Heart left ventricle (tissue), 16 donors: ENCODE results near the gene PTPN1. TPM values are rescaled to one million over a fixed set of nuclear protein-coding genes. Genes with fewer than 3 reads are reported as not detected.
"Not testable (repeated sequence)": the region's sequence is repeated elsewhere in the genome, so short reads cannot be mapped to it uniquely, and the experiment has no call there.

Source experiments
- ATAC-seq, 4 donors: fragments of 200-7000 bp; cut with Tn5 transposase; one replicate each; pipeline ENCODE4 v1.9.1; 2020 to 2022; ENCODE audit warnings: moderate library complexity in 4 of 4, mild to moderate bottlenecking in 3 of 4, moderate number of reproducible peaks in 1 of 4
- DNase-seq, 5 donors: peaks; one replicate each; pipeline ENCODE4 v3.0.0-alpha.2; 2020
- H3K27ac ChIP-seq, 12 donors: fragments of 200-600 bp; sonication (generic) in 4 of 12; one replicate each; pipeline versions ENCODE4 v1.5.0 to v1.8.0; 2016 to 2022; ENCODE audit warnings: mild to moderate bottlenecking in 2 of 12
- H3K27me3 ChIP-seq, 9 donors: fragments of 200-600 bp; sonication (generic) in 2 of 9; one replicate each; pipeline versions ENCODE4 v1.5.1 to v1.8.0; 2016 to 2022; ENCODE audit warnings: mild to moderate bottlenecking in 3 of 9
- H3K36me3 ChIP-seq, 9 donors: fragments of 200-600 bp; sonication (generic) in 2 of 9; one replicate each; pipeline versions ENCODE4 v1.5.0 to v1.8.0; 2018 to 2022; ENCODE audit warnings: mild to moderate bottlenecking in 2 of 9
- H3K4me1 ChIP-seq, 12 donors: fragments of 200-600 bp; sonication (generic) in 4 of 12; one replicate each; pipeline versions ENCODE4 v1.5.0 to v1.8.0; 2016 to 2022; ENCODE audit warnings: mild to moderate bottlenecking in 3 of 12
- H3K4me3 ChIP-seq, 12 donors: fragments of 200-600 bp; sonication (generic) in 4 of 12; one replicate each; pipeline versions ENCODE4 v1.5.0 to v1.8.0; 2017 to 2022; ENCODE audit warnings: mild to moderate bottlenecking in 9 of 12, moderate library complexity in 4 of 12
- H3K9me3 ChIP-seq, 12 donors: fragments of 200-600 bp; sonication (generic) in 4 of 12; one replicate each; pipeline versions ENCODE4 v1.5.0 to v1.8.0; 2016 to 2022; ENCODE audit warnings: mild to moderate bottlenecking in 1 of 12
- CTCF ChIP-seq, 12 donors: fragments of 200-600 bp; sonication (generic) in 4 of 12; IDR thresholded peaks; one replicate each; pipeline versions ENCODE4 v1.5.0 to v1.8.0; 2018 to 2022; ENCODE audit warnings: antibody characterized with exemption in 12 of 12, mild to moderate bottlenecking in 5 of 12
- POLR2A ChIP-seq, 2 donors: fragments of 450-650 bp; IDR thresholded peaks; one replicate each; pipeline ENCODE4 v1.6.1; 2017; ENCODE audit warnings: antibody characterized with exemption in 2 of 2, mild to moderate bottlenecking in 2 of 2, moderate library complexity in 2 of 2
- WGBS, 4 donors: extraction: QIAGEN DNeasy Blood & Tissue Kit in 2 of 4; methylation state at CpG; one replicate each; pipeline versions ENCODE4 v1.1.5 to v1.1.7; 2013 to 2018; 5-methylcytosine and 5-hydroxymethylcytosine counted together
- intact Hi-C, 10 donors: fragments of 100-400 bp; cut with DNase I; formaldehyde crosslinking; loops; one replicate each; pipeline versions ENCODE4 v1.11.1 to v1.14.2; 2022
- polyA plus RNA-seq, 2 donors: library from polyadenylated mRNA; stranded (reverse); fragments of 200-250 nt; gene quantifications; one replicate each; pipeline ENCODE4 v1.2.3, GENCODE V29; 2013
- total RNA-seq, 9 donors: library from RNA; depleted of rRNA in 2 of 9; stranded (reverse); fragments of >200 nt in 2 of 9; fragmentation: NEBNext Ultra II Directional in 3 of 9; extraction: Animal tissue kit (Norgen Biotek cat#: 25700) in 3 of 9; gene quantifications; one replicate each; pipeline versions ENCODE4 v1.1.0 to v1.2.4, GENCODE V29; 2016 to 2023
- donor health status: ischemic (EF 13 %, LVEDD 7.1; RV severe dilation, severe dysfunction).
- donor health status: healthy with polysubstance abuse.
- donor health status: DM: no; HTN: yes; CAD: no.
- donor health status: DM: no; HTN: no; CAD: no.
- donor health status: ischemic (EF 25% LVEDD 6.9; RV normal size, moderate dysfunction).
- donor health status: ischemic (EF 25% LVEDD 5.7; RV mildly dilated, moderate dysfunction).
- donor health status: healthy.
- donor health status: DM: yes; HTN: yes; CAD: no.
- donor health status: ischemic (EF 35%, LVEDD 5.7; RV mildly dilated, moderate dysfunction).
- donor health status: nonischemic (EF 11% LVEDD 7.7; RV severe dilation, severe dysfunction).
- donor health status: DM: yes; HTN: yes; CAD: no.
- donor health status: PGD.
- donor health status: ischemic (EF 29% LVEDD 5.4; RV normal size, mild dysfunction).
- donor health status: nonischemic (EF 23%, LVEDD 6.1; RV moderate dilation, normal function).

Gene PTPN1
- total and polyA plus RNA-seq, 11 donors: 18.5 to 93.8 (median 32.0) TPM

DNA sequence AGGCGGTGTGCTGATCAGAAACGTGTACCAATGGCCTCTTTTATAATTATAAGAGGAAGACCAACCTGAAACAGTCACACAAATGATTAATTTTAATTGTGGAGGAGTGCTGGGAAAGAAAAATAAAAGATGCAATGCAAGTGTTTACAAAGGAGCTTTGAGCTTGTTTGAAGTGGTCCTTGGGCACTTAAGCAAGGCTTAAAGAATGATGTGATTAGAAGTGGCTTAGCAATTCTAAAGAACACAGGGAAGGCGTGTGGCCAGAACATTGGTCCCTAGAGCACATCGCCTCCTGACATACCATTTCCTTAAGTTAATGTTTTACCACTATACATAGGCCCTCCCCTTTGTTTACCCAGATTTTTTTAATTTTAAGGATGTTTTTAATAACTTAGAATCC, 26.1 kb downstream of the PTPN1 start:
- Histone ChIP-seq H3K4me3 (no peak overlapping the region), H3K36me3 (peaks cover 0 to 10% (median 0%) of the 10 kb centered on the region in 9 donors), H3K4me1 (peaks cover 6 to 80% (median 29%) of the 10 kb centered on the region in 12 donors), H3K9me3 (no peaks in the 10 kb centered on the region), H3K27ac (no peak overlapping the region), H3K27me3 (no peaks in the 10 kb centered on the region)
- intact Hi-C loops: no loop called here
- no peak for ATAC-seq
- no peak for DNase-seq
- TF ChIP-seq CTCF (IDR thresholded peaks at IDR 0.05): no peak
- 76 to 89% (median 86%) methylated on average over 4 of the region's 4 CpGs for WGBS, 4 donors

GRCh38 chr20:50537546-50538201, 27.5 kb downstream of the PTPN1 start:
- no peak overlapping the region for H3K27ac ChIP-seq
- no peaks in the 10 kb centered on the region for H3K9me3 ChIP-seq
- TF ChIP-seq CTCF (IDR thresholded peaks at IDR 0.05) (no peak), POLR2A (IDR thresholded peaks at IDR 0.05) (no peak)
- H3K4me1 ChIP-seq: peaks cover 10 to 80% (median 37%) of the 10 kb centered on the region in 12 donors
- WGBS, 4 donors: 74 to 79% (median 78%) methylated on average over 7 of the region's 7 CpGs
- no peak overlapping the region for H3K4me3 ChIP-seq
- H3K36me3 ChIP-seq: peaks cover 0 to 10% (median 0%) of the 10 kb centered on the region in 9 donors
- DNase-seq (no peak), ATAC-seq (no peak)
- H3K27me3 ChIP-seq: no peaks in the 10 kb centered on the region
- intact Hi-C loops: no loop called here

- H3K9me3 ChIP-seq: no peaks in the 10 kb centered on the region
- H3K4me1 ChIP-seq: peaks cover 10 to 81% (median 41%) of the 10 kb centered on the region in 12 donors
- H3K27ac ChIP-seq: peak overlapping the region in 1 of 12 donors; percentile 1
- TF ChIP-seq POLR2A (IDR thresholded peaks at IDR 0.05) (no peak), CTCF (IDR thresholded peaks at IDR 0.05) (no peak)
- intact Hi-C loops: no loop called here
- H3K4me3 ChIP-seq: no peak overlapping the region
- DNase-seq: no peak
- H3K36me3 ChIP-seq: peaks cover 0 to 10% (median 0%) of the 10 kb centered on the region in 9 donors
- no peaks in the 10 kb centered on the region for H3K27me3 ChIP-seq
- ATAC-seq: no peak
- WGBS, 4 donors: 76 to 86% (median 78%) methylated on average over 4 of the region's 4 CpGs
Measured at GRCh38 chr20:50538276-50538675, 28.1 kb downstream of the PTPN1 start.

- Histone ChIP-seq H3K27ac (peak overlapping the region in 1 of 12 donors; percentile 28), H3K4me1 (peaks cover 13 to 85% (median 51%) of the 10 kb centered on the region in 12 donors)
- DNase-seq, intact Hi-C loops, H3K36me3 ChIP-seq, H3K9me3 ChIP-seq, H3K4me3 ChIP-seq, ATAC-seq, H3K27me3 ChIP-seq: not testable (repeated sequence)
- 95% methylated on average over 8 of the region's 8 CpGs for WGBS, 4 donors
Measured at GRCh38 chr20:50539798-50540197, 29.6 kb downstream of the PTPN1 start.
